H9 (cell line): Measurements from ENCODE around the gene IGSF22. TPM values are rescaled to one million over a fixed set of nuclear protein-coding genes. Genes with fewer than 3 reads are reported as not detected.

Source experiments
- DNase-seq: peaks from one replicate; pipeline ENCODE4 v3.0.0-alpha.2; 2017
- H2AFZ ChIP-seq: one replicate; pipeline ENCODE4 v1.6.1; 2013; ENCODE audit warnings: mild to moderate bottlenecking, low read length, control low read depth, moderate library complexity
- H2AK5ac ChIP-seq: 2 replicates; pipeline ENCODE4 v1.6.1; 2013; ENCODE audit warnings: low read length, control low read depth, mixed read lengths; ENCODE audit not compliant: insufficient read length
- H2BK120ac ChIP-seq: one replicate; pipeline ENCODE4 v1.6.1; 2013; ENCODE audit warnings: low read depth, mild to moderate bottlenecking, low read length, control low read depth, inconsistent platforms; ENCODE audit not compliant: poor library complexity, severe bottlenecking
- H2BK12ac ChIP-seq: 2 replicates; pipeline ENCODE4 v1.6.1; 2013; ENCODE audit warnings: low read length, control low read depth, mixed read lengths, low read depth; ENCODE audit not compliant: insufficient read length
- H2BK15ac ChIP-seq: 2 replicates; pipeline ENCODE4 v1.6.1; 2013; ENCODE audit warnings: low read depth, low read length, control low read depth
- H2BK20ac ChIP-seq: one replicate; pipeline ENCODE4 v1.6.1; 2013; ENCODE audit warnings: low read depth, mild to moderate bottlenecking, low read length, control low read depth, inconsistent platforms; ENCODE audit not compliant: poor library complexity, severe bottlenecking
- H2BK5ac ChIP-seq: 2 replicates; pipeline ENCODE4 v1.6.1; 2013; ENCODE audit warnings: low read length, control low read depth, mixed read lengths; ENCODE audit not compliant: insufficient read length
- H3K14ac ChIP-seq: 2 replicates; pipeline ENCODE4 v1.6.1; 2013; ENCODE audit warnings: low read length, control low read depth; ENCODE audit not compliant: insufficient read depth
- H3K18ac ChIP-seq: 2 replicates; pipeline ENCODE4 v1.6.1; 2013; ENCODE audit warnings: low read depth, mild to moderate bottlenecking, mixed read lengths, low read length, control low read depth; ENCODE audit not compliant: insufficient read length
- H3K23ac ChIP-seq: 2 replicates; pipeline ENCODE4 v1.6.1; 2013; ENCODE audit warnings: low read length, control low read depth, mixed read lengths, low read depth; ENCODE audit not compliant: insufficient read length
- H3K23me2 ChIP-seq: 2 replicates; pipeline ENCODE4 v1.6.1; 2013; ENCODE audit warnings: low read depth, mild to moderate bottlenecking, mixed read lengths, low read length, control low read depth; ENCODE audit not compliant: insufficient read length, poor library complexity, severe bottlenecking
- H3K27ac ChIP-seq: 2 replicates; pipeline ENCODE4 v1.5.1; 2013; ENCODE audit warnings: low read length, control low read depth, mixed read lengths, low read depth; ENCODE audit not compliant: insufficient read length
- H3K27me3 ChIP-seq: 2 replicates; pipeline ENCODE4 v1.6.1; 2013; ENCODE audit warnings: low read length, control low read depth, inconsistent platforms; ENCODE audit not compliant: insufficient read depth
- H3K4ac ChIP-seq: 2 replicates; pipeline ENCODE4 v1.6.1; 2013; ENCODE audit warnings: low read depth, mild to moderate bottlenecking, control low read depth, inconsistent platforms, low read length, moderate library complexity
- H3K4me1 ChIP-seq: 2 replicates; pipeline ENCODE4 v1.6.1; 2013; ENCODE audit warnings: low read length, control low read depth, inconsistent platforms; ENCODE audit not compliant: insufficient read depth
- H3K4me2 ChIP-seq: 2 replicates; pipeline ENCODE4 v1.6.1; 2013; ENCODE audit warnings: low read length, control low read depth, mixed read lengths; ENCODE audit not compliant: insufficient read length, insufficient read depth
- H3K56ac ChIP-seq: 2 replicates; pipeline ENCODE4 v1.6.1; 2013; ENCODE audit warnings: low read depth, mild to moderate bottlenecking, mixed read lengths, low read length, control low read depth; ENCODE audit not compliant: insufficient read length
- H3K79me1 ChIP-seq: 2 replicates; pipeline ENCODE4 v1.6.1; 2013; ENCODE audit warnings: low read depth, mild to moderate bottlenecking, moderate library complexity, low read length, control low read depth, inconsistent platforms; ENCODE audit not compliant: insufficient read depth, poor library complexity, severe bottlenecking
- H3K79me2 ChIP-seq: 2 replicates; pipeline ENCODE4 v1.6.1; 2013; ENCODE audit warnings: low read length, control low read depth, inconsistent platforms; ENCODE audit not compliant: insufficient read depth
- H3K9ac ChIP-seq: 2 replicates; pipeline ENCODE4 v1.6.1; 2013; ENCODE audit warnings: low read length, control low read depth, mixed read lengths; ENCODE audit not compliant: insufficient read length; ENCODE audit errors: extremely low read depth
- H3K9me3 ChIP-seq: one replicate; pipeline ENCODE4 v1.6.1; 2013; ENCODE audit warnings: low read depth, low read length, inconsistent platforms; ENCODE audit not compliant: control insufficient read depth
- H3T11ph ChIP-seq: one replicate; pipeline ENCODE4 v1.6.1; 2013; ENCODE audit warnings: mild to moderate bottlenecking, low read length, control low read depth, inconsistent platforms
- H4K20me1 ChIP-seq: one replicate; pipeline ENCODE4 v1.6.1; 2013; ENCODE audit not compliant: control insufficient read depth, insufficient read length, insufficient read depth
- H4K5ac ChIP-seq: 2 replicates; pipeline ENCODE4 v1.6.1; 2013; ENCODE audit warnings: low read depth, mild to moderate bottlenecking, mixed read lengths, low read length, control low read depth; ENCODE audit not compliant: insufficient read length
- H4K8ac ChIP-seq: replicated peaks from 2 replicates; pipeline ENCODE4 v1.6.1; 2013; ENCODE audit warnings: low read length, control low read depth, mixed read lengths, low read depth; ENCODE audit not compliant: insufficient read length
- H4K91ac ChIP-seq: 2 replicates; pipeline ENCODE4 v1.6.1; 2013; ENCODE audit warnings: low read depth, mild to moderate bottlenecking, moderate library complexity, mixed read lengths, low read length, control low read depth; ENCODE audit not compliant: insufficient read length
- H3K27ac Mint-ChIP-seq, 3 experiments: 2 replicates in 2 of 3; 3 replicates in 1 of 3; pipeline ENCODE4 v1.8.0; 2020 to 2021; ENCODE audit warnings: mixed read lengths in 3 of 3, mild to moderate bottlenecking in 1 of 3, moderate library complexity in 1 of 3
- H3K27me3 Mint-ChIP-seq: 2 replicates; pipeline ENCODE4 v1.8.0; 2021; ENCODE audit warnings: low read depth, mild to moderate bottlenecking, moderate library complexity, mixed read lengths
- H3K36me3 Mint-ChIP-seq, 3 experiments: 2 replicates in 2 of 3; 3 replicates in 1 of 3; pipeline ENCODE4 v1.8.0; 2020 to 2021; ENCODE audit warnings: low read depth in 3 of 3, mixed read lengths in 3 of 3; ENCODE audit not compliant: insufficient read depth in 1 of 3
- H3K4me1 Mint-ChIP-seq, 2 experiments: 2 replicates each; pipeline ENCODE4 v1.8.0; 2020; ENCODE audit warnings: mixed read lengths in 2 of 2
- H3K4me3 Mint-ChIP-seq, 2 experiments: 2 replicates in 1 of 2; 3 replicates in 1 of 2; pipeline ENCODE4 v1.8.0; 2020 to 2021; ENCODE audit warnings: mild to moderate bottlenecking in 2 of 2, mixed read lengths in 2 of 2, moderate library complexity in 1 of 2
- H3K9me3 Mint-ChIP-seq, 2 experiments: 2 replicates in 1 of 2; 3 replicates in 1 of 2; pipeline ENCODE4 v1.8.0; 2020; ENCODE audit warnings: mild to moderate bottlenecking in 2 of 2, mixed read lengths in 2 of 2, moderate library complexity in 1 of 2
- WGBS: extraction: QIAGEN DNeasy Blood & Tissue Kit; methylation state at CpG from one replicate; pipeline ENCODE4 v1.1.7; 2013; ENCODE audit warnings: missing lambda C conversion rate, low lambda C conversion rate, mixed read lengths; ENCODE audit not compliant: insufficient read length; ENCODE audit errors: extremely low coverage; 5-methylcytosine and 5-hydroxymethylcytosine counted together
- total RNA-seq: library from RNA; stranded (reverse); gene quantifications from 2 replicates; pipeline ENCODE4 v1.2.1, GENCODE V29; 2021
- TF ChIP-seq, protein P1 (sequence below): fragments of 200-600 bp; sonication (generic); conservative IDR thresholded peaks from 3 replicates; pipeline ENCODE4 v1.8.0; 2021; ENCODE audit warnings: antibody characterized with exemption, mild to moderate bottlenecking

Gene IGSF22
- total RNA-seq, 1 experiment from 2014 or later, result 0.35 TPM

DNA sequence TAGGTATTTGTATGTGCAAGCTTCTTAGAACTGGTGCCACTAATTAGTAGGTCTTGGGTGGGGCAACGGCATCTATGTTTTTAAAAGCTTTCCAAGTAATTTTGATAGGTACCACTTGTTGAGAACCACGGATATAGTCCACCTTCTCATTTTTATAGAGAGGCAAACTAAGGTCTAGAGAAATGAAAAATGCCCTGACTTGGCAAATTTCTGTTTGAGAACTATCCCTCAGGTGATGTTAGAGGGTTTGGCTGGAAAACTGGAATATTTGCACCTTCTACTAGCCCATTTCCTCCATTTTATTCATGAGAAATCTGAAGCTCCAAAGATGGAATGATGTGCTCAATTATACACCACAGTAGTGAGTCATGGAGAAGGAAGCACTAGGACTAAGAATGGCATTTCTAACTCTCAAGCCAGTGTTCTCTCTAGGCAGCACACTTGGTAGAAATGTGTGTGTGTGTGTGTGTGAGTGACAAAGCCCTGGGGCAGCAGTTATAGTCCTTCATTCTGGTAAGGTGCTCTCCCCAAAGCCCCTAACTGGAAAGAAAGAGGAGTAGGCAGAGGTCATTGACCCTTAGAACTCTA, 29.3 kb downstream of the IGSF22 start:
- no peak overlapping the region for H3K4me3 Mint-ChIP-seq
- Histone ChIP-seq H2BK12ac (no peak overlapping the region), H3K18ac (no peak overlapping the region), H3K27me3 (no peaks in the 10 kb centered on the region; the same call in 1 of the 2 replicates), H4K20me1 (no peaks in the 10 kb centered on the region), H4K5ac (no peak overlapping the region), H3K56ac (no peak overlapping the region), H3K4me2 (no peak overlapping the region), H2BK5ac (no peak overlapping the region), H2BK15ac (no peak overlapping the region), H3K23ac (no peak overlapping the region), H4K8ac (no peak overlapping the region), H3K14ac (no peak overlapping the region), H2BK120ac (no peak overlapping the region), H3K79me1 (no peaks in the 10 kb centered on the region), H3K9me3 (no peaks in the 10 kb centered on the region), H3T11ph (no peak overlapping the region), H3K27ac (no peak overlapping the region), H3K23me2 (peaks cover 2% of the 10 kb centered on the region), H3K9ac (no peak overlapping the region), H3K79me2 (no peaks in the 10 kb centered on the region), H4K91ac (no peak overlapping the region), H3K4me1 (no peaks in the 10 kb centered on the region; the same call in 1 of the 2 replicates), H2AK5ac (no peak overlapping the region), H2BK20ac (no peak overlapping the region), H3K4ac (no peak overlapping the region), H2AFZ (no peak overlapping the region)
- no peaks in the 10 kb centered on the region for H3K9me3 Mint-ChIP-seq
- no CpG with 5 or more reads among the region's 2 CpGs for WGBS
- H3K27me3 Mint-ChIP-seq, result peaks cover 43% of the 10 kb centered on the region
- TF ChIP-seq, protein P1, sequence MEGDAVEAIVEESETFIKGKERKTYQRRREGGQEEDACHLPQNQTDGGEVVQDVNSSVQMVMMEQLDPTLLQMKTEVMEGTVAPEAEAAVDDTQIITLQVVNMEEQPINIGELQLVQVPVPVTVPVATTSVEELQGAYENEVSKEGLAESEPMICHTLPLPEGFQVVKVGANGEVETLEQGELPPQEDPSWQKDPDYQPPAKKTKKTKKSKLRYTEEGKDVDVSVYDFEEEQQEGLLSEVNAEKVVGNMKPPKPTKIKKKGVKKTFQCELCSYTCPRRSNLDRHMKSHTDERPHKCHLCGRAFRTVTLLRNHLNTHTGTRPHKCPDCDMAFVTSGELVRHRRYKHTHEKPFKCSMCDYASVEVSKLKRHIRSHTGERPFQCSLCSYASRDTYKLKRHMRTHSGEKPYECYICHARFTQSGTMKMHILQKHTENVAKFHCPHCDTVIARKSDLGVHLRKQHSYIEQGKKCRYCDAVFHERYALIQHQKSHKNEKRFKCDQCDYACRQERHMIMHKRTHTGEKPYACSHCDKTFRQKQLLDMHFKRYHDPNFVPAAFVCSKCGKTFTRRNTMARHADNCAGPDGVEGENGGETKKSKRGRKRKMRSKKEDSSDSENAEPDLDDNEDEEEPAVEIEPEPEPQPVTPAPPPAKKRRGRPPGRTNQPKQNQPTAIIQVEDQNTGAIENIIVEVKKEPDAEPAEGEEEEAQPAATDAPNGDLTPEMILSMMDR, result no peak
- H3K4me1 Mint-ChIP-seq, result peaks cover 13 to 16% of the 10 kb centered on the region in 2 experiments
- no peak overlapping the region for H3K27ac Mint-ChIP-seq
- no peaks in the 10 kb centered on the region for H3K36me3 Mint-ChIP-seq
- no peak for DNase-seq
